ENCODE results near the gene EZH1. TPM values are rescaled to one million over a fixed set of nuclear protein-coding genes. Genes with fewer than 3 reads are reported as not detected.

The EZH1 gene
- total RNA-seq, 1 experiment from 2014 or later = 22.4 TPM

DNA sequence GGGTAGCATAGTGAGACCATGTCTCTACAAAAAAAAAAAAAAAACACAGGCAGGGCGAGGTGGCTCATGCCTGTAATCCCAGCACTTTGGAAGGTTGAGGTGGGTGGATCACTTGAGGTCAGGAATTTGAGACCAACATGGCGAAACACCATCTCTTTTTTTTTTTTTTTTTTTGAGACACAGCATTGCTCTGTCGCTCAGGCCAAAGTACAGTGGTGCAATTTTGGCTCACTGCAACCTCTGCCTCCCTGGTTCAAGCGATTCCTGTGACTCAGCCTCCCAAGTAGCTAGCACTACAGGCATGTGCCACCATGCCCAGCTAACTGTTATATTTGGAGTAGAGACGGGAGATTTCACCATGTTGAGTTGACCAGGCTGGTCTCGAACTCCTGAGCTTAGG, 21.3 kb upstream of the EZH1 start:
- POLR2A ChIA-PET = no interaction called here
- DNase-seq (ENCODE audit: low spot score) = no peak
- H3K36me3 Mint-ChIP-seq = no peaks in the 10 kb centered on the region
- peaks cover 20% of the 10 kb centered on the region for H3K4me1 Mint-ChIP-seq
- no peaks in the 10 kb centered on the region for H3K9me3 Mint-ChIP-seq
- peaks cover 36% of the 10 kb centered on the region for H3K27me3 Mint-ChIP-seq (ENCODE audit: low read depth)
- TF ChIP-seq, protein P1, sequence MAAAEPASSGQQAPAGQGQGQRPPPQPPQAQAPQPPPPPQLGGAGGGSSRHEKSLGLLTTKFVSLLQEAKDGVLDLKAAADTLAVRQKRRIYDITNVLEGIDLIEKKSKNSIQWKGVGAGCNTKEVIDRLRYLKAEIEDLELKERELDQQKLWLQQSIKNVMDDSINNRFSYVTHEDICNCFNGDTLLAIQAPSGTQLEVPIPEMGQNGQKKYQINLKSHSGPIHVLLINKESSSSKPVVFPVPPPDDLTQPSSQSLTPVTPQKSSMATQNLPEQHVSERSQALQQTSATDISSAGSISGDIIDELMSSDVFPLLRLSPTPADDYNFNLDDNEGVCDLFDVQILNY (CRISPR knock-in tag; IDR thresholded peaks at IDR 0.05) = no peak
- TF ChIP-seq ZNF138 (CRISPR knock-in tag; conservative IDR thresholded peaks at IDR 0.05) (no peak), ZNF423 (CRISPR knock-in tag; IDR thresholded peaks at IDR 0.05) (no peak), ZNF232 (CRISPR knock-in tag; IDR thresholded peaks at IDR 0.05) (no peak), ELF4 (CRISPR knock-in tag; IDR thresholded peaks at IDR 0.05; ENCODE audit: low read depth) (no peak), FOXK1 (CRISPR knock-in tag; IDR thresholded peaks at IDR 0.05) (no peak), EMX1 (CRISPR knock-in tag; IDR thresholded peaks at IDR 0.05) (no peak), ZNF671 (CRISPR knock-in tag; IDR thresholded peaks at IDR 0.05) (no peak)
- ATAC-seq = no peak
- no peak overlapping the region for H3K27ac Mint-ChIP-seq
- CTCF ChIA-PET = interaction anchor here (0.7 to 1.1 kb wide), 3 partner anchors 83 to 211 kb away, joined by 3 to 4 read pairs (median 3); no protein-coding TSS in a partner anchor
- H3K4me3 Mint-ChIP-seq = no peak overlapping the region

DNA sequence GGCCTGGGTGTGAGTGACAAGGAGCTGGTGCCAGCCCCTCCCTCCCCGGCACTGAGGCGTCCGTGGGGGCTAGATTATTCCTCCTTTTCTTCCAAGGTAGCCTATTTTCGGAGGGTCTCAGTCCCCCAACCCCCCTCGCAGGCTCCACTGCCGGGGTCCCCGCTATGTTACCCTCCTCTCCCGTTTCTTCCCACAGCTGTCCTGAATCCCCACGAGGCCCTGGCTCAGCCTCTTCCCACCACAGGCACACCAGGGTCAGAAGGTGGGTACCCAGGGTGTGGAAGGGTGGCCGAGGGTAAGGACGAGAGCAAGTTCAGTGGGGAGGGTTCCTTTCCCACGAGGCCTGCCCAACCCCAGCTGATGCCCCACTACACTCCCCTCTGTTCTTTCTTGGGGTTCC, 16.8 kb upstream of the EZH1 start:
- ATAC-seq (no peak), DNase-seq (ENCODE audit: low spot score) (no peak)
- no peaks in the 10 kb centered on the region for H3K9me3 Mint-ChIP-seq
- H3K4me3 Mint-ChIP-seq = peak overlapping the region; percentile 52
- POLR2A ChIA-PET = interaction anchor here (0.6 to 1.9 kb wide), 2 partner anchors 18 to 86 kb away, joined by 3 to 6 read pairs; partner anchors contain the start of gene EZH1
- H3K36me3 Mint-ChIP-seq = no peaks in the 10 kb centered on the region
- H3K4me1 Mint-ChIP-seq = peaks cover 25% of the 10 kb centered on the region
- no peak overlapping the region for H3K27ac Mint-ChIP-seq
- CTCF ChIA-PET = interaction anchor here (1.1 to 5.2 kb wide), 13 partner anchors 12 to 237 kb away, joined by 3 to 117 read pairs (median 7); partner anchors contain the start of genes BECN1, CNTD1, COA3 and PSMC3IP
- TF ChIP-seq JUN (CRISPR knock-in tag; IDR thresholded peaks at IDR 0.05) = no peak
- TF ChIP-seq, protein P2, sequence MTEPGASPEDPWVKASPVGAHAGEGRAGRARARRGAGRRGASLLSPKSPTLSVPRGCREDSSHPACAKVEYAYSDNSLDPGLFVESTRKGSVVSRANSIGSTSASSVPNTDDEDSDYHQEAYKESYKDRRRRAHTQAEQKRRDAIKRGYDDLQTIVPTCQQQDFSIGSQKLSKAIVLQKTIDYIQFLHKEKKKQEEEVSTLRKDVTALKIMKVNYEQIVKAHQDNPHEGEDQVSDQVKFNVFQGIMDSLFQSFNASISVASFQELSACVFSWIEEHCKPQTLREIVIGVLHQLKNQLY (CRISPR knock-in tag; IDR thresholded peaks at IDR 0.05) = no peak
- no peak for TF ChIP-seq MXD4 (CRISPR knock-in tag; IDR thresholded peaks at IDR 0.05; ENCODE audit: borderline replicate concordance)
- TF ChIP-seq NR1H2 (CRISPR knock-in tag; IDR thresholded peaks at IDR 0.05) = no peak
- TF ChIP-seq HMGA2 (CRISPR knock-in tag; IDR thresholded peaks at IDR 0.05) = no peak
- TF ChIP-seq, protein P3, sequence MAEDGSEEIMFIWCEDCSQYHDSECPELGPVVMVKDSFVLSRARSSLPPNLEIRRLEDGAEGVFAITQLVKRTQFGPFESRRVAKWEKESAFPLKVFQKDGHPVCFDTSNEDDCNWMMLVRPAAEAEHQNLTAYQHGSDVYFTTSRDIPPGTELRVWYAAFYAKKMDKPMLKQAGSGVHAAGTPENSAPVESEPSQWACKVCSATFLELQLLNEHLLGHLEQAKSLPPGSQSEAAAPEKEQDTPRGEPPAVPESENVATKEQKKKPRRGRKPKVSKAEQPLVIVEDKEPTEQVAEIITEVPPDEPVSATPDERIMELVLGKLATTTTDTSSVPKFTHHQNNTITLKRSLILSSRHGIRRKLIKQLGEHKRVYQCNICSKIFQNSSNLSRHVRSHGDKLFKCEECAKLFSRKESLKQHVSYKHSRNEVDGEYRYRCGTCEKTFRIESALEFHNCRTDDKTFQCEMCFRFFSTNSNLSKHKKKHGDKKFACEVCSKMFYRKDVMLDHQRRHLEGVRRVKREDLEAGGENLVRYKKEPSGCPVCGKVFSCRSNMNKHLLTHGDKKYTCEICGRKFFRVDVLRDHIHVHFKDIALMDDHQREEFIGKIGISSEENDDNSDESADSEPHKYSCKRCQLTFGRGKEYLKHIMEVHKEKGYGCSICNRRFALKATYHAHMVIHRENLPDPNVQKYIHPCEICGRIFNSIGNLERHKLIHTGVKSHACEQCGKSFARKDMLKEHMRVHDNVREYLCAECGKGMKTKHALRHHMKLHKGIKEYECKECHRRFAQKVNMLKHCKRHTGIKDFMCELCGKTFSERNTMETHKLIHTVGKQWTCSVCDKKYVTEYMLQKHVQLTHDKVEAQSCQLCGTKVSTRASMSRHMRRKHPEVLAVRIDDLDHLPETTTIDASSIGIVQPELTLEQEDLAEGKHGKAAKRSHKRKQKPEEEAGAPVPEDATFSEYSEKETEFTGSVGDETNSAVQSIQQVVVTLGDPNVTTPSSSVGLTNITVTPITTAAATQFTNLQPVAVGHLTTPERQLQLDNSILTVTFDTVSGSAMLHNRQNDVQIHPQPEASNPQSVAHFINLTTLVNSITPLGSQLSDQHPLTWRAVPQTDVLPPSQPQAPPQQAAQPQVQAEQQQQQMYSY (CRISPR knock-in tag; IDR thresholded peaks at IDR 0.05) = no peak
- TF ChIP-seq, protein P4, sequence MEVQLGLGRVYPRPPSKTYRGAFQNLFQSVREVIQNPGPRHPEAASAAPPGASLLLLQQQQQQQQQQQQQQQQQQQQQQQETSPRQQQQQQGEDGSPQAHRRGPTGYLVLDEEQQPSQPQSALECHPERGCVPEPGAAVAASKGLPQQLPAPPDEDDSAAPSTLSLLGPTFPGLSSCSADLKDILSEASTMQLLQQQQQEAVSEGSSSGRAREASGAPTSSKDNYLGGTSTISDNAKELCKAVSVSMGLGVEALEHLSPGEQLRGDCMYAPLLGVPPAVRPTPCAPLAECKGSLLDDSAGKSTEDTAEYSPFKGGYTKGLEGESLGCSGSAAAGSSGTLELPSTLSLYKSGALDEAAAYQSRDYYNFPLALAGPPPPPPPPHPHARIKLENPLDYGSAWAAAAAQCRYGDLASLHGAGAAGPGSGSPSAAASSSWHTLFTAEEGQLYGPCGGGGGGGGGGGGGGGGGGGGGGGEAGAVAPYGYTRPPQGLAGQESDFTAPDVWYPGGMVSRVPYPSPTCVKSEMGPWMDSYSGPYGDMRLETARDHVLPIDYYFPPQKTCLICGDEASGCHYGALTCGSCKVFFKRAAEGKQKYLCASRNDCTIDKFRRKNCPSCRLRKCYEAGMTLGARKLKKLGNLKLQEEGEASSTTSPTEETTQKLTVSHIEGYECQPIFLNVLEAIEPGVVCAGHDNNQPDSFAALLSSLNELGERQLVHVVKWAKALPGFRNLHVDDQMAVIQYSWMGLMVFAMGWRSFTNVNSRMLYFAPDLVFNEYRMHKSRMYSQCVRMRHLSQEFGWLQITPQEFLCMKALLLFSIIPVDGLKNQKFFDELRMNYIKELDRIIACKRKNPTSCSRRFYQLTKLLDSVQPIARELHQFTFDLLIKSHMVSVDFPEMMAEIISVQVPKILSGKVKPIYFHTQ (CRISPR knock-in tag; IDR thresholded peaks at IDR 0.05) = no peak
- H3K27me3 Mint-ChIP-seq (ENCODE audit: low read depth) = peaks cover 55% of the 10 kb centered on the region

Measured in WTC11 (cell line).